Amygdala (tissue), 56 donors: ENCODE measurements around the gene PIGC.

Experiments used
- DNase-seq, 56 donors: peaks; one replicate each; lab custom pipeline; 2025; lab: John Stamatoyannopoulos, UW

PIGC gene

DNA sequence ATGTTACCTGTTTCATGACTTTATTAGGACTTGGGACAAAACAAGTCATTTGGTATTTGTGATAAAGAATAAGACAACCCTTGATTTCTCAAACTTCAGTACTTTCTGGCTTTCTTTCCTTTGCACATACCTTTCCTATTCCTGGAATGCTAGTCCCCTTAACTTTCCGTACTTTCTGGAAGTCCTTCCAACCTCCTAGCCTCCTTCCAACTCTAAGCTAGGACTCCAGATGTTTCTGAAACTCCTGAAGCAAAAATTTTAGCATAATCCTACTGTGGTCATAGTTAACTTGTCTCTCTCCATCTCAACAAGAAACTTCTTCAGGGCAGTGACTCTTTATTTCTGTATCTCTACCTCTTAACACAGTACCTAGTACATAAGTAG, 43.2 kb downstream of the PIGC start:
- DNase-seq: no peak

DNA sequence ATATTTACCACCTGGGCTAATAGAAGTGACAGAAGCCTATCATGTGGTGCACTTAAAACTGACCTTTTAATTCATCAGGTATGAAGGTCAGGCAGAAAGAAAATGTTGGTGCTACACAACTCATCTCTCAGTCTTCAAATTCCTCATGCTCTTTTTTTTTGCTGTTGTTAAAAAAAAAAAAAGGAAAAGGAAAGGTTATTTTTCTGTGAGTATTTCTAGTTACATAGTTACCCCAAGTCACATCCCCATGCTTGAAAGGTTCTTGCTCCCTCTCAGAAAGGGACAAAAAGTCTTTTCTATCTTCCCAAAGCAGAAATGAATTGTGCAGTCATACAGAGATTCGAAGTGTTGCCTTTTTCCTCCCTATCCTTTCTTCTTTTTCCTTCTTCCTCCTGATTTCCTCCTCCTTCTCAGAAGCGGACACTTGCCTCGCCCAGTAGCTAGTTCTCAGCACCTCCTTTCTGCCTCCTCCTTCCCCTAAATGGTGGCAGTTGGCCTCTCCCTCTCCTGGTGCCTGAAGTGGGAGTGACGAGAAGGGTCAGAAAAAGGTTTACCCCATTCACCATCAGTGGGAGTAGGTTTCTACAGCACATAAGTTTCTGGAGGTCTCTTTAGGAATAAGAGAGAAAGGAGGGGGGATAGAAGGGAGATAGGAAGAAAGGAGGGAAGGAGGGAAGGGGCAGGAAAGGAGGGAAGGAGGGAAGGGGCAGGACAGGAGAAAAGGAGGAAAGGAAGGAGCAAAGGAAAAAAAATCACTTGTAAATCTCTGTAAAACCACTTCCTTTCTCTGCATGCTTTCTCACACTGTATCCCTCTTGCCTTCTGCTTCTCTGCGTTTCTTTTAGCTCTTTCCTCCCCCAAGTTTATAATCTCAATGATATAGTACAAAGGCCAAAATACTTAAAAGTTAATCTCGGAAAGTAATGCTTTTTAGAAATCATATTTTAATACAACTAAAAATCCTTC, 43.8 kb downstream of the PIGC start:
- no peak for DNase-seq

DNA sequence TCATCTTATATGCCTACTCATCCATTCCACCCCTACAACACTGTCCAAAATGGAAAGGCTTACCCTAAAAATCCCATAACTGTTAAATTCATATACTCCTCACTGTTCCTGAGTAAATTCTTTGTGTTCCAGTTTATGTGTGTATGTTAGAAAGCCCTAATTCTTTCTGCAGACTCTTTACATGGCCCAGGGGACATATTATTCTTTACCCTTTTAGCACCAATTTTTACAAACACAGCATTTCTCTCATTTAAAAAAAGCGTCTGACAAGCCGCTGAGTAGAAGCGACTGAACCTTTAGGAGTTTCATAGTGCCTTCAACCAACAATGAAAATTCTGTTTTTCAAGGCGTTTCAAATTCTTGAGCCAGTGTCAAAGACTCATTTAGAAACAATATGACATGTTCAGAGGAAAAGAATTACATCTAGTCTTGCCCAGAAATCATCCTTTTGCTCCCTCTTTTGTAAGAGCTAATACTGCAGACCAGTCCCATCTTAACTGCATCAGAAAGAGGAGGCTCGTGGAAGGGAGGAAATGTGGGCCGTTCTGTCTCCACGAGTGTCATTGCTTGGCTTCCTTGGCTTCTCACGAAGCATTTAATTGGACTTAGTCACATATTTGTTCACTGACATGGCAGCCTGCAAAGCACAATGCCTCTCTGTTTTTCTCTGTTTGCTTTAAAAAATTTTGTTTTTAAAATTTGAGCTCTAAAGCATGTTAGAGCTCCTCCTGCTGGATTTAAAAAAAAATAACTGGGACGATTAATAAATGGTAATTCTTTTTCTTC, 44.7 kb downstream of the PIGC start:
- DNase-seq: peak in 36 of 56 donors; percentile 5 to 74 (median 36)

DNA sequence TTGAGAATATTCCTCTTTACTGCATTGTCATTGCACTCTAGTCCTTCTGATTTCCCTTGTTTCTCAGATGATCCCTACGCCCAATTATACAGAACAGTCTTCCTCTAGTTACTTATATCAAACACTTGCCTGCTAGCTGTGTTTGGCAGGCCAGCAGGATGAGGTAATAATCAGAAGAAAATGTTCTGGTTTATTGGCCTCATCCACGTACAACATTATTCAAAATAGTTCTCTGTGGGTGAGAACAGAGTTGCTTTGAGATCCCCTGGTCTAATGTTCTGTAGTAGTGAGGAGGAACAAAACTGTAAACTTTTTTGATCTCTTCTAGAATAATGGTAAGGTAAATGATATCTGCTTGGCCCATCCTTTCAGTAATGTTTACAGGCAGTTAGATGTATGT, 45.7 kb downstream of the PIGC start:
- no peak for DNase-seq

DNA sequence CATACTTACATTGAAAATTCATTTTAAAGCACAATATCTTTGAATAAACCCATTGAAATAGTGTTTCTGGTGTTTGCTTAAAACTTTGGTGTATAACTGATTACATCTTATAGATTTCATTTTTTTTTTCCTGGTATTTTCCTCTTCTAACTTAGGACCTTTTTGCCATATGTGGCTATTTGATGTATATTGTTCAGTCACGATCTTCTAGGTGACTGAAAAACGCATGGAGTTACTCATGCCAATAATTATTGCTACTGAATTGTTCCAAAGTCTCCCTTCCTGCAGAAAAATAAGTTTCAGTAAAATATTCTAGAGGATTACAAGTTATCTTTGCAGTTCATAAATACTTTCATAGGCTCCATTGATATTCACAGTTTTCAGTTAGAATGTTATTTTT, 46.2 kb downstream of the PIGC start:
- DNase-seq: no peak

DNA sequence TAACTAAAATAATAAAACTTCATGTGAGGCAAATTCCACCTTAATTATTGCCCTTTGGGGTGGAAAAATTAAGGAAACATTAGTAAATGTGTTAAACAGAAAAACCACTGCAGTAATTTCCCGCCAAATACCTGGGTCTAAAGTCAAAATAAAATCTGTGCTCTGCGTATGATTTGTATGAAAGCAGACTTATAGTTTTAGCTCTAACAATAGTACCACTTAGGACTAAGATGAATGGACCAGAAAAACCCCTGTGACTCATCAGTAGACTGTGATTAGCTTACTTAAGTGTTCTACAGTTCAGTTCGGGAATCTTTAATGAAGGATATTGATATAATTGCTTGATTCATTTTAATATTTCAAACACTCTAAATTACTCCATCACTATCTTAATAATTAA, 46.6 kb downstream of the PIGC start:
- DNase-seq: no peak

DNA sequence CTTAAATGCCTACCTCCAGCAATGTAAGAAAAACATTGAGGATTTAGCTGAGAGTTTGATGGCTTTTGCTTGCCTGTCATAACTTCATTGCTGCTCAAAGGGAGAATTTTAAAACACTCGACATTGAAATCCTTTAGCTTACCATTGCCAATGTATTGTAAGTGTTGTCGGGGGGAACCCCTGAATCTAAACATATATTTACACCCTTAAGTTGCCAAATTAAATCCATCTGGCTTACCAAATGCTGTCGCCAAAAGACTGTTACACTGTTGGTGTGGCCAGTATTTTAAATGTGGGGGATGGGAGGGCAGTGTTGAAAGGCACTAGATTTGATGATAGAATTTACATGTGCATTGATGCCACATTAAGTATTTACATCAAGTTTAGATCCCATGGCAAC, 48.3 kb downstream of the PIGC start:
- no peak for DNase-seq

DNA sequence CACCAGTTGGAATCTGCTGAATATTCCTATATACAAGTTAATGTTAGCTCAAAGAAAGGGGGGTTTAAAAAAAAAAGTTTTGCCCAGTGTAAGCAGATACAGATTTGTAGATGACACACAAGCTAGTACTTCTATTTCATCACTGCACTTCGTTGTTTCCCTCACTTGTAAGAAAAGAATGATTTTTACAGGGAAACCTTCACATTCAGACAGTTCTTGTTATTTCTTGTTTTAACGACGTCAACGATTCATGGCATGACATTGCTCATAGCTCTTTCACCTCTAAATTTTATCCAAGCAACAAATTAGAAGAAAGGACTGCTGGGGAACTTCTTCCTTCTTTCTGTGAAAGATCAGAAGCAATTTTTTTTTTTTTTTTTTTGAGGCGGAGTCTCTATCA, 49.1 kb downstream of the PIGC start:
- DNase-seq: no peak

DNA sequence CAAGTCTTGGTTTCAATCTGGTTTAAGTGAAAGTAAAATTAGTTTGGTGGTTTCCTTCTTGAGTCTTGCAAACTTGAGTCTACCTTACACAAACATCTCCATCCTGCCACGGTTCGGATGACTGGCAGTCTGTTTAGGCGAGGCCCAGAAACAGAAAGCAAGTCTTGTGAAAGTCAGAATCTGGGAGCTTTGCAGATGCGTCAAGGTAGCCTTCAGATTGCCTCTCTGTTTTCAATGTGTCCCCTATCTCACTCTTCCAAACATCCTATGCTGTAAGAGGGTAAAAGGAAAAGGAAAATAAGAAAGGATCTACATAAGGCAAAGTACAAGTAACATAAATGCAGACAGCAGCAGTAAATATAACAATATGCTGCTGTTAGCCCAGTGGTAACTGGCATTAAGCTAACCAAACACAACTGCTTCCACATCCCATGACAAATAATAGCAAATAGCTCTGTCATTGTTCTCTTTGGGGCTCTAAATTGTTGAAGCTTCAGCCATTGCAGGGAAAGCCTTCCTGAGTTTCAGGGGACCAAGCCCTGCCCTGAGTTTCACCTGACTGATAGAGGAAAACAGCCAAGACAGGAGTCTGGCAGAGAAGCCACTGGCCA, 49.6 kb downstream of the PIGC start:
- peak in 3 of 56 donors; percentile 3 to 11 (median 5) for DNase-seq

DNA sequence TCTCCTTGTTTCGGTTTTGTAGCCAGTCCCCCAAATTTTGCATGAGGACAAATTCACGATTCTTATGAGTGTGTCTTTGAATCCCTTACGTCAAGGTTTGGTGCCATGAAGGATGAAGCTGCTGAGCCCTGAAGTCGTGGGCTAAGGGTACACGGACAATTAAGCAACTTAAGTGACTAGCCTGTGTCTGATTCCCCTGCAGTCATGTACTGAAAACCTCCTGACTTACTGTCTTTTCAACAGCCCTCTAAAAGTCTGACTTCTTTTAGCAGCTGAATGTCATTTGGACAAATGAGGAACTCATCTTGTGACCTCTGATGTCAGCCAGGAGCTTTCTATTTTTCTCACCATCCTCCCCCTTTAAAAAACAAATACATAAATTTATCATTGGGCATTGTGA, 50.5 kb downstream of the PIGC start:
- peak in 1 of 56 donors; percentile 14 for DNase-seq

DNA sequence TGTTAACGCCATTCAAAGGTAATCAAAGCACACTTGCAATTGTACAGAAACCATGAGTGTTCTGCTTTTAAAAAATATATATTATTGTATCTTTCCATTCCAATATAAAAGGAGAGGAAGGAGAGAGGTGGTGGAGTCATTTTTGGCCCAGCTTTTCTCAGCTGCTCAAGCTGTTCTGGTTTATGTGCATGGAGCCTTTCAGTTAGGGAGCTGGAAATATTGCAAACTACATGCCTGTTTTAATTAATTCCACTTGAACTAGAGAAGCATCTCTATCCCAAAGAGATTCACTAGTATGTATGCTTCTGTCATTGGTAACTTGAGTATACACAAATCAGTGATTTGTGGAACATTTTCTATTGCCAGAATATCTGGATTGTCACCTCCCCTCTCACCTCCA, 51.9 kb downstream of the PIGC start:
- DNase-seq: no peak
